Neuronal stem cell (in vitro differentiated cells): ENCODE results near the gene PTCD1.

Experiments used
- DNase-seq: peaks from one replicate; pipeline ENCODE4 v3.0.0-alpha.2; 2013; ENCODE audit warnings: low spot score
- H2AFZ ChIP-seq: one replicate; pipeline ENCODE4 v1.6.1; 2013; ENCODE audit warnings: mild to moderate bottlenecking, low read length, inconsistent platforms
- H2AK5ac ChIP-seq: 2 replicates; pipeline ENCODE4 v1.6.1; 2013; ENCODE audit warnings: low read depth, mild to moderate bottlenecking, inconsistent platforms, low read length, moderate library complexity, mixed read lengths
- H2BK120ac ChIP-seq: 2 replicates; pipeline ENCODE4 v1.6.1; 2013; ENCODE audit warnings: low read depth, mild to moderate bottlenecking, inconsistent platforms, low read length, moderate library complexity, mixed read lengths
- H2BK12ac ChIP-seq: one replicate; pipeline ENCODE4 v1.6.1; 2013; ENCODE audit warnings: low read length, inconsistent platforms
- H2BK15ac ChIP-seq: 2 replicates; pipeline ENCODE4 v1.6.1; 2013; ENCODE audit warnings: mild to moderate bottlenecking, low read length, inconsistent platforms, mixed read lengths
- H2BK5ac ChIP-seq: one replicate; pipeline ENCODE4 v1.6.1; 2013; ENCODE audit warnings: inconsistent platforms, mild to moderate bottlenecking, low read length, moderate library complexity
- H3K14ac ChIP-seq: one replicate; pipeline ENCODE4 v1.6.1; 2013; ENCODE audit warnings: low read length, inconsistent platforms
- H3K18ac ChIP-seq: 2 replicates; pipeline ENCODE4 v1.6.1; 2013; ENCODE audit warnings: low read length, inconsistent platforms
- H3K23ac ChIP-seq: 2 replicates; pipeline ENCODE4 v1.6.1; 2013; ENCODE audit warnings: low read depth, mild to moderate bottlenecking, mixed read lengths, low read length, inconsistent platforms; ENCODE audit not compliant: poor library complexity
- H3K27ac ChIP-seq: replicated peaks from 3 replicates; pipeline ENCODE4 v1.5.1; 2013; ENCODE audit warnings: low read length, inconsistent platforms
- H3K27me3 ChIP-seq, 3 experiments: 2 replicates each; pipeline ENCODE4 v1.6.1; 2013; ENCODE audit warnings: low read length in 3 of 3, mild to moderate bottlenecking in 2 of 3, inconsistent platforms in 1 of 3, low read depth in 1 of 3, mixed read lengths in 1 of 3, moderate library complexity in 1 of 3; ENCODE audit not compliant: control insufficient read depth in 3 of 3, insufficient read depth in 3 of 3
- H3K36me3 ChIP-seq, 2 donors: replicated peaks in 1 of 2; 2 replicates each; pipeline ENCODE4 v1.6.1; 2013; ENCODE audit warnings: low read length in 2 of 2; ENCODE audit not compliant: control insufficient read depth in 2 of 2, insufficient read depth in 2 of 2
- H3K4ac ChIP-seq: 2 replicates; pipeline ENCODE4 v1.6.1; 2013; ENCODE audit warnings: inconsistent platforms, mild to moderate bottlenecking, low read length, moderate library complexity
- H3K4me1 ChIP-seq, 2 donors: 1 replicate in 1 of 2; 2 replicates in 1 of 2; pipeline ENCODE4 v1.6.1; 2013; ENCODE audit warnings: low read length in 2 of 2, low read depth in 1 of 2; ENCODE audit not compliant: control insufficient read depth in 2 of 2, insufficient read depth in 1 of 2
- H3K4me2 ChIP-seq: one replicate; pipeline ENCODE4 v1.6.1; 2013; ENCODE audit warnings: mild to moderate bottlenecking, low read length, inconsistent platforms; ENCODE audit not compliant: insufficient read depth, poor library complexity, severe bottlenecking
- H3K4me3 ChIP-seq, 2 donors: 2 replicates each; pipeline ENCODE4 v1.5.1; 2013; ENCODE audit warnings: low read length in 2 of 2, mild to moderate bottlenecking in 2 of 2, inconsistent platforms in 1 of 2, moderate library complexity in 1 of 2
- H3K79me1 ChIP-seq: one replicate; pipeline ENCODE4 v1.6.1; 2013; ENCODE audit warnings: low read depth, mild to moderate bottlenecking, inconsistent platforms, low read length, moderate library complexity
- H3K9ac ChIP-seq: one replicate; pipeline ENCODE4 v1.6.1; 2013; ENCODE audit warnings: mild to moderate bottlenecking, low read depth, low read length, inconsistent platforms; ENCODE audit not compliant: poor library complexity
- H3K9me3 ChIP-seq, 2 donors: replicated peaks in 1 of 2; 2 replicates each; pipeline versions ENCODE3 to v1.6.1; 2013; ENCODE audit warnings: low read length in 2 of 2, mild to moderate bottlenecking in 2 of 2, inconsistent platforms in 1 of 2, low read depth in 1 of 2, mixed read lengths in 1 of 2, moderate library complexity in 1 of 2; ENCODE audit not compliant: control insufficient read depth in 2 of 2, insufficient read depth in 1 of 2
- H4K8ac ChIP-seq: one replicate; pipeline ENCODE4 v1.6.1; 2013; ENCODE audit warnings: low read depth, mild to moderate bottlenecking, inconsistent platforms, low read length, moderate library complexity
- H4K91ac ChIP-seq: one replicate; pipeline ENCODE4 v1.6.1; 2013; ENCODE audit warnings: low read length, low read depth, mild to moderate bottlenecking, inconsistent platforms; ENCODE audit not compliant: poor library complexity
- WGBS, 2 donors: extraction: QIAGEN DNeasy Blood & Tissue Kit; methylation state at CpG; one replicate each; pipeline ENCODE4 v1.1.7; 2013; ENCODE audit warnings: missing lambda C conversion rate in 2 of 2, mixed read lengths in 1 of 2; ENCODE audit not compliant: insufficient read length in 2 of 2, insufficient replicate concordance in 1 of 2; ENCODE audit errors: extremely low coverage in 2 of 2; 5-methylcytosine and 5-hydroxymethylcytosine counted together

Gene PTCD1

DNA sequence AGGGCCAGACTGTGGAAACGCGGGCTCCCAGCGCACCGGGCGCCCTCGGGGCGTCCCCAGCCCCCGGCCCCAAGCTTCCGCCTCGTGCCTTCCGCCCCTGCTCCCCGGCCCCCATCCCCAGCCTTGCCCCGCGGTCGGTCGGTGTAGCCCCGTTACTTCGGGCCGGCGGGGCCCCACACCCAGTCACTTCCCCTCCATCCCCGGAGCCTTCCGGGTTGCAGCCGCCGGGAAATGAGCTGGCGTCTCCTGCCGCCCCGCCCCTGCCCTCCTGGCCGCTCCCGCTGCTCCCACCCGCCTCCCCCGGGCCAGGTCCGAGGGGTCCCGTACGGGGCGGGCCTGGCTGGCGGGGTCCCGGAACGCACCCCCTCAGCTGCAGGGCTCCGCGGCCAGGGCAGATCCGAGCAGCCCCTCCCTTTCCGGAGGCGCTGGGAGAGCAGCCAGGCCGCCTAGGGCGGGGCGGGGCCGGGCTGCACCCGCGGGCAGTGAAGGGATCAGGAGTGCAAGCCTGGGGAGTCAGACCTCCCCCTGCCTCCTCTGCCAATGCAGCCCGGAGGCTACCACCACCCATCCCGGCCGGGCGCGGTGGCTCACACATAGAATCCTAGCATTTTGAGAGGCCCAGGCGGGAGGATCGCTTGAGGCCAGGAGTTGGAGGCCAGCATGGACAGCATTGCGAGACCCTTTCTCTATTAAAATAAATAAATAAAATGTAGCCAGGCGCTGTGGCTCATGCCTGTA is 63.4 kb downstream of the PTCD1 start:
- Histone ChIP-seq H2BK12ac (no peak overlapping the region), H3K27me3 (no peaks in the 10 kb centered on the region), H3K79me1 (no peaks in the 10 kb centered on the region), H3K9ac (peak overlapping the region; percentile 88), H3K4ac (no peak overlapping the region), H4K91ac (no peak overlapping the region), H3K18ac (peak overlapping the region; percentile 92), H3K14ac (no peak overlapping the region), H3K9me3 (no peaks in the 10 kb centered on the region), H3K4me2 (peak overlapping the region; percentile 93), H2AFZ (peak overlapping the region; percentile 99), H3K4me1 (peaks cover 1 to 6% of the 10 kb centered on the region in 2 donors), H4K8ac (no peak overlapping the region), H2AK5ac (no peak overlapping the region), H2BK5ac (peak overlapping the region; percentile 53), H3K23ac (peak overlapping the region; percentile 85), H3K27ac (no peak overlapping the region), H3K36me3 (peaks cover 0 to 6% of the 10 kb centered on the region in 2 donors), H3K4me3 (peak overlapping the region; percentile 57 to 94), H2BK120ac (no peak overlapping the region), H2BK15ac (no peak overlapping the region)
- DNase-seq = no peak
- WGBS, 2 donors = no CpG with 5 or more reads among the region's 58 CpGs

- Histone ChIP-seq H3K9me3 (no peaks in the 10 kb centered on the region), H3K27ac (no peak within 1 kb of the TSS), H4K91ac (no peak within 1 kb of the TSS), H3K4me1 (peaks cover 0 to 6% of the 10 kb centered on the region in 2 donors), H3K36me3 (peaks cover 0 to 8% of the 10 kb centered on the region in 2 donors), H3K27me3 (no peaks in the 10 kb centered on the region), H3K14ac (peak within 1 kb of the TSS; percentile 89), H2BK15ac (no peak within 1 kb of the TSS), H2BK5ac (peak within 1 kb of the TSS; percentile 53), H2AFZ (peak within 1 kb of the TSS; percentile 99), H3K4me3 (peak within 1 kb of the TSS; percentile 57 to 94), H3K4ac (no peak within 1 kb of the TSS), H2AK5ac (peak within 1 kb of the TSS; percentile 46), H3K9ac (peak within 1 kb of the TSS; percentile 88), H3K4me2 (peak within 1 kb of the TSS; percentile 93), H3K18ac (peak within 1 kb of the TSS; percentile 92), H3K23ac (peak within 1 kb of the TSS; percentile 85), H2BK120ac (no peak within 1 kb of the TSS), H4K8ac (no peak within 1 kb of the TSS), H3K79me1 (no peaks in the 10 kb centered on the region), H2BK12ac (no peak within 1 kb of the TSS)
- peak; percentile 67 for DNase-seq
- no CpG with 5 or more reads among the region's 95 CpGs for WGBS, 2 donors
These were observed 64.2 kb downstream of the PTCD1 start, which contains the start of gene ARPC1B for GRCh38 chr7:99374111-99375064. ARPC1B (plus strand) TSS chr7:99374730; CDS start chr7:99385715, 10,985 bp downstream.

- H3K14ac ChIP-seq = no peak overlapping the region
- H2BK5ac ChIP-seq = peak overlapping the region; percentile 39
- no CpG with 5 or more reads among the region's 41 CpGs for WGBS, 2 donors
- peak overlapping the region; percentile 99 for H2AFZ ChIP-seq
- no peaks in the 10 kb centered on the region for H3K27me3 ChIP-seq
- peak overlapping the region; percentile 2 to 94 for H3K4me3 ChIP-seq
- no peak overlapping the region for H3K9ac ChIP-seq
- H3K9me3 ChIP-seq = no peaks in the 10 kb centered on the region
- H4K91ac ChIP-seq = no peak overlapping the region
- no peak overlapping the region for H2BK120ac ChIP-seq
- H3K36me3 ChIP-seq = peaks cover 0 to 15% of the 10 kb centered on the region in 2 donors
- H3K18ac ChIP-seq = peak overlapping the region; percentile 91
- no peak overlapping the region for H2BK12ac ChIP-seq
- no peaks in the 10 kb centered on the region for H3K79me1 ChIP-seq
- H2BK15ac ChIP-seq = peak overlapping the region; percentile 12
- peaks cover 0 to 6% of the 10 kb centered on the region in 2 donors for H3K4me1 ChIP-seq
- H3K4me2 ChIP-seq = peak overlapping the region; percentile 93
- peak overlapping the region; percentile 76 for H2AK5ac ChIP-seq
- H3K4ac ChIP-seq = no peak overlapping the region
- DNase-seq = no peak
- no peak overlapping the region for H3K23ac ChIP-seq
- H4K8ac ChIP-seq = no peak overlapping the region
- H3K27ac ChIP-seq = no peak overlapping the region
These were observed 65.2 kb downstream of the PTCD1 start for GRCh38 chr7:99373091-99374066.
